Activated gamma-delta T cell treated with anti-CD3 and anti-CD28 coated beads, Interleukin-2, amount 50 U/mL, for 16 hours (primary cell): Measurements from ENCODE around the gene PCCA.
"Not testable (repeated sequence)": the region's sequence is repeated elsewhere in the genome, so short reads cannot be mapped to it uniquely, and the experiment has no call there.

ENCODE experiments used
- DNase-seq: peaks from one replicate; pipeline ENCODE4 v3.0.0-alpha.2; 2020; ENCODE audit warnings: low read depth

PCCA gene

DNA sequence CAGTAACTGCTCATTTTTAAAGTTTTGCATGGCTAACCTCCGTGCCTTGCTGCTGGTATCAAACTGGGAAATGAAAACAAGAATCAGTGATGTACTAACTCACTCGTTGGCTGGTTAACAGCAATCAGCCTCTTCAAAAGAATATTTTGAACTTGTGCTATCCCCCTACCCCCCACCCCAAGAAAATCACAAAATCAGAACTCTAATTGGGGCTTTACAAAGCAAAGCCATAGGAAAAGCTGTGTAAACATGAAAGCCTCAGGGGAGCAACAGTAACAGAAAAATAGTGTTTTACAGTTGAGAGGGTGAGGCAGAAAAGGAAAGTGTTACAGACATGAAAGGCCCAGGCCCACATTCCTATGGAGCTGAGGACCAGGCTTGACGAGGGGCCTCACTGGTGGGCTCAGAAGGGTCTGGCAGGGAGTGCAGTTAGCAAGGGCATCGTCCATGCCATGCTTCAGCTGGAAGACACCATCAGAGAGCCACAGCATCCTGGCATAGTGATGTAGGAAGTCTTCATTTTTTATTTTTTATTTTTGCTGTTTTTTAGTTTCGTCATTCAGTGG, 217.6 kb downstream of the PCCA start:
- DNase-seq, result no peak

DNA sequence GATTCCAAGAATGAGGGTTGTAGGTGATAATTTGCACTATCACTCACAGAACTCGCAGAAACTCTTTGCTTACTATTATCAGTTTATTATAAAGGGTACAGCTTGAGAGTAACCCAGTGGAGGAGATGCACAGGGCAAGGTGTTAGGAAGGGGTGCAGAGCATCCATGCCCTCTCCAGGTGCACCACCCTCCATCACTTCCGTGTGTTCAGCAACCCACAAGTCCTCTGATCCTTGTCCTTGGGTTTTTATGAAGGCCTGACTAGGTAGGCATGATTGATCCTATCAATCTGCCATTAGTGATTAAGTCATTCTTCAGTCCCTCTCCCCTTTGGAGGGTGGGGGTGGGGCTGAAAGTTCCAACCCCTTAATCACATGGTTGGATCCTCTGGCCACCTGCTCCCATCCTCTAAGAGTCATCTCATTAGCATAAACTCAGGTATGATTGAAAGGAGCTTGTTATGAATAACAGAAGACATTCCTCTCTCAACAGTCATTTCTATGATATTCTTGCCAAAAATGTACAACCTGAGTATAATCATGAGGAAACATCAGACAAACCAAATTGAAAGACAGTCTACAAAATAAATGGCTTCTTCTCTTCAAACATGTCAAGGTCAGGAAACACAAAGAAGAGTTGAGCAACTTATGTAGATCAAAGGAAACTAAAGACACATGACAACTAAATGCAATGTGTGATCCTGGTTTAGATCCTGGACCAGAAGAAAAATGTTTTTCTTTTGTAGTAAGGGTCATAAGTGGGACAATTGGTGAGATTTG, 225.4 kb downstream of the PCCA start:
- DNase-seq, result no peak

DNA sequence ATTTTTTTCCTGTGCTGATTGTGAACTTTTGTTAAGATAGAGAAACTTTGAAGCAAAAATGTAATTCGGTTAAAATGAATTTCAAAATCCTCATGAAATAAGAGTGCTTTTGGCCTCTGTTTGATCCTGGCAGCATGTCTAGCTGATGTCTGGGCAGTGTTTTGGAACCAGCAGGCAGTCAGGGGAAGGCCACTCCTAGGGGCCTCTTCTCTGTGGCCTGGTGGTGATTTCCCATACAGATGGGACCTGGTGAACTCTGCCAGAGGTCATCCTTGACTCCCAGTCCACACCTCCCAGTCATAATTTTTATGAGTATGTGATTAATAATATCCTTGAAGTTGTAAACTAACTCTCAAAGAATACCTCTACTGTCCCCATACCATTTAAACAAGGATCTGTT, 226.6 kb downstream of the PCCA start:
- DNase-seq, result no peak

DNA sequence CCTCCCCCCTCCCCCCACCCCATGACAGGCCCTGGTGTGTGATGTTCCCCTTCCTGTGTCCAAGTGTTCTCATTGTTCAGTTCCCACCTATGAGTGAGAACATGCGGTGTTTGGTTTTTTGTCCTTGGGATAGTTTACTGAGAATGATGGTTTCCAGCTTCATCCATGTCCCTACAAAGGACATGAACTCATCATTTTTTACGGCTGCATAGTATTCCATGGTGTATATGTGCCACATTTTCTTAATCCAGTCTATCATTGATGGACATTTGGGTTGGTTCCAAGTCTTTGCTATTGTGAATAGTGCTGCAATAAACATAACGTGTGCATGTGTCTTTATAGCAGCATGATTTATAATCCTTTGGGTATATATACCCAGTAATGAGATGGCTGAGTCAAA, 229.6 kb downstream of the PCCA start:
- not testable (repeated sequence) for DNase-seq

DNA sequence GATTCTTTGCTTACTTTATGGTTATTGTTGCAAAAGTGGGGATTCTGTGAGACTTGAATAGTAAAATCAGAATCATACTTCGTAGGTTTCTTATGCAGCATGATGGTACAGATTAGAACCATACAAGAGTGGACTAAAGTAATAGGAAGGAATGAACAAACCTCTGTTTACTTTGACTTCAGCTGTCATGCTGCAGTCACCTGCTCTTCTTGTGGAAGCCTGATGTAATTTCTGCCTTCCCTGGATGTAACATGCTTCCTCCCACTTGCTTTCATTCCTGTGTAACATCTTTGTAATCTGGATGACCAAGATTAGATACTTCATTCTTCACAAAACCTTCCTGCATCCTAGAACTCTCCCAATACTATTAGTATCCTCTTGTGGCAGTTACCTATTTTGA, 235.0 kb downstream of the PCCA start:
- DNase-seq, result no peak

DNA sequence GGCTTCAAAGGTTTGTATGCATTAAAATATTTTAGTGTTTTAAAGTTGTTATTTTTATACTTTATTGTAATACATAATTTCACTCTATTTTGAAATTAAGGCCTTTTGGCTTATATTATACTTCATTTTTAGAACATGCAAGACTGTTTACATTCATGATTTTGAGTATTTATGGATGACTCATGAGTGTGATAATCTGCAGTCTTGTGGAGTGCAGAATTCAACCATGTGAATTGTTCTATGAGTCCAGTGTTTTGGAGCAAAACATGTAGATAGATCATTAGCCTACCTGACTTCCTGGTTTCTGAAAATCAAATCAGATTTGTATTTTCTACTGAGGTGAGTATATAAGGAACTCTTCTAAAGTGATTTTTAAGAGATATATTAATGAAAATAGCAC, 241.8 kb downstream of the PCCA start:
- DNase-seq, result no peak

DNA sequence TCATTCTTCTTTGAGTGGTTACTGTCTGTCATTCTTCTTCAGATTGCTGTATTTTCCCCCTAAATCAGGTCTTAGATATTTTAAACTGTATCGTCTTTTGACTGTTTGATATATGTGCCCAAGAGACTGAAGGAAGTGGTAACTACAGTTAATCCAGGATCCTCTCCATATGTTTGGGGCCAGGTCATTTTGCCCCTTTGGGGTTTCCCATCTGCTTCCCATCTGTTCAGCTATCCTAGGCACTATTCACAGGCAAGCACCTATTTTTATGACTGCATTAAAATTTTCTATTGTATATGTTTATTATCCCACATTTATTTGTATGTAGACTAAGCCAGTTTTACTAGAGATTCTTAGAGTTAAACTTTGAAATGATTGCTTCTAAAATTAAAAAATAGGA, 244.2 kb downstream of the PCCA start:
- no peak for DNase-seq

DNA sequence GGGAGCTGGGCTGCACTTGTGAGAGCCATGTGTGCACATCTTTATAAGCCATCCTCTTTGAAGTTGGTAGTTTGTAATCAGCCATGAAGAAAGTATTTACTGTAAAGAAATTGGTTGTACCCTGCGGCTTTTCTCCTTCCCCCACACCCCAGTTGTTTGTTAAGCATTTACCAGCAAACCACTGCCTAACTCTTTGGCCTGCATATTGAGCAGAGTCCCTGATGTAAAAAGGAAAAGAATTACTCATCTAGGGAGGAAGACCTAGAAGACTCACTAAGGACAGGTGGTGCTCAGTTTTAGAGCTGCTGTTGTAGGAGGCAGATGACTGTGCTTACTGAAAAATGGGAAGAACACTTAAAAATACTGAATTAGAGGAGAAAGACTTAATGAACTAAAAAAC, 245.3 kb downstream of the PCCA start:
- no peak for DNase-seq

DNA sequence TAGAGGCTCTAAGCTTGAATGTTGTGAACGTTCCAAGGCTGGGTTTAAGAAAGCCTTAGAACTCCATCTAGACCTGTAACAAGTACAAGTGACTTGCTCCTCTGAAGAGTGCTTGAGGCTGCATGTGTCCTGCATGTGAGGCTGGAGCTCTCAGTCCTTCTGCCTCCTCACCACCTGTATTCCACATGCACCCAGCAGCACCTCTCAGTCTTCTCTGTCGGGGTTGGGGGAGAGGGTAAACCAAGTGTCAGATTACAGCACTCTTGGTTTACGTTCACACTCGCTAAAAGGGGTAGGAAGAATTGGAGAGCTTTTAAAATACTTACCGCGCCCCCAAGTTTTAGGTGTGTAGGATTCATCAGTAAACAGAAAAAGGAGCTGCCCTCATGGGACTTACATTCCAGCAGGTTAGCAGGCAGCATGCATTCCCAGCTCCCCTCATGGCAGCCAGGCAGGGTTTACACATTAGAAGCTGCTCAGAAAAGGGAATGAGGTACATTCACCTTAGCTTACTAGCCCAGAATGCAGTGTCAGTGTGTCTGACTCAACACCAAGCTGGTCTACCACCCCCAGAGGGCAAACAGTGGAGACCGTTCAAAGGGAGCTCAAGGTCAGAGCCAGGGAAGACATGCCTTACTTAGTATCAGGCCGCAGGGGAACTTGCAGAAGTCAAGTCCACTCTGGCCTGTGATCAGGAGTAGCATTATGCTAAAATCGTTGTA, 248.1 kb downstream of the PCCA start:
- DNase-seq, result no peak

DNA sequence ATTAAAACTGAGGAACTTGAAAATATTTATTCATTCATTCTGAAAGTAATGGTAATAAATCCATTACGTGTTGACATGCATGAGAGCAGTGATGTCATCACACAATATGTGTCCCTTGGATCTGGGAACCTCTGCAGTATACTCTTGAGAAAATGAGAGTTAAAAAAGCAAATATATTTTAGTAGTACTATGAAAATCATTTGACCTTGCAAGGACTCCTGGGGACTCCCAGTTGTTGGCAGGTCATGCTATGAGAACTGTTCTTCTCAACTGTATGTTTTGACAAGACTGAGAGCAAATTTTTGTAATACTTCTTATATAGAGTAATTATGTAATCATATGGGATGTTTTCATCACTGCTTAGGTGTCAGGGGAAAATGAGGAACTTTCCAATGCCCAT, 249.4 kb downstream of the PCCA start:
- DNase-seq, result no peak

DNA sequence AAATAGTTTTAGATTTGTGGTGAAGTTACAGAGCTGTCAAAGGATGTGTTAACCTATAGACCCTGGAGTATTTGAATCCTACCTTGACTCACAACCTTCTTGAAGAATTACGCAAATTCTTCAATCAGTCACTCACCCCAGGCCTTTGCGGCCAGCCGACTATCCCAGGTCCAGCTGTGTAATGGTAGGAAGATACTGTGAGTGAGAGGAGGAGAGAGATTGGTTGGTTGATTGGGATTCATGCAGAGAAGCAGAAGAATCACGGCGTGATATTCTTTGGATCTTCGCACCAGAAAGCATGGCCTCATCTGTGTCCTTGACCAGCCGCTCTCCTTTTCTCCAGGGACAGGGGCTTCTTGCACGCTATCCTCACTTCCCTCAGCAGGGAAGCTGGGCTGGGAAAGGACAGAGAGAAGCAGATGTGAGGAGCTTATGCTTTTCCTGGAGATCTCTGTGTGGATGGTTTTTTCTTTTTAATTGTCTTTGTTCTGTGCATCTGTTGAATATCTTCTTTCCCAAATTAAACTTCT, 250.6 kb downstream of the PCCA start:
- no peak for DNase-seq

DNA sequence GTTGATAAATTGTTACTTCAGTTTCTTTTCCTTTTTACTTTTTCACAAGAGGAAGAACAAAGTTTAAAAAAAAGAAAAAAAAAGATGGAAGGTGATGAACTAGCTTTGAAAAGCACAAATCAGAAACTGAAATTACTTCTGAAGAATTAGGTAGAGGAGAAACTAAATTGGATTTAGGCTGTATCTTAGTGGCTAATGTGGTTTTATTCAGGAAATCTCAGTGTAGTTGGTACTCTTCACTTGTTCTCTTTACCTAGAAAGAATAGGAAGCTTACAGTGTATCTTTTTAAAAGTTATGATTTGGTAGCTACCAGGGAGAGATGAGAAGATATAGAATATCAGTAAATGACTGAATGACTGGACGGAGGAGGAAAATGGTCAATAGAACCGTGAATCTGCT, 252.0 kb downstream of the PCCA start:
- no peak for DNase-seq

DNA sequence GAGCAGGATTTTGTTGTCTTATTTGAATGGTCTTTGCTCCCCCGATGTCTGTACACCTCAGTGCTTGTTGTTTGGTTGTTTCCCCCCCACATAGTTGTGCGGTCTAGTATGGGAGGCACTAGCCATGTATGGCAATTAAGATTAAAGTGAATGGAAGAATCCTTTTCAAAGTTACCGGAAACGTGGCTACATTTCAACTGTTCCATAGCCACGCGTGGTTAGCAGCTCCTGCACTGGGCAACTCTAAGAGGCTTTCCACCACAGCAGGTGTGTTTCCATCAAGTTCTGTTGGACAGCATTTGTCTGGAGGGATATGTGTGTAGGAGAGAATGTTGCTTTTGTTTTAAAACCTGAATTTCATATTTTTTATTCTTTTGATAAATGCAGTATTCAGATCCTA, 252.4 kb downstream of the PCCA start:
- no peak for DNase-seq

DNA sequence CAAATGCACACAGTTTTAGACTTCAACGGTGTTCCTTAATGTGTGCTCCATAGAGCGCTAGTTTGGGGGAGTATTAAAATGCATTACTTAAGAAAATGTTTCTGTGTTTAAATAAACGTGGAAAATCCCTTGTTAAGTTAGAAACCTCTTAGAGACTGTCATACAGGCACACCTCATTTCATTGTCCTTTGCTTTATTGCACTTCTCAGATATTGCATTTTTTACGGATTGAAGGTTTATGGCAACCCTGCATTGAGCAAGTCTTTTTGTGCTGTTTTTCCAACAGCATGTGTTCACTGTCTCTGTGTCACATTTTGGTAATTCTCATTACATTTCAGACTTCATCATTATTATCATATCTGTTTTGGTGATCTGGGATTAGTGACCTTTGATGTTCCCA, 255.7 kb downstream of the PCCA start:
- no peak for DNase-seq

DNA sequence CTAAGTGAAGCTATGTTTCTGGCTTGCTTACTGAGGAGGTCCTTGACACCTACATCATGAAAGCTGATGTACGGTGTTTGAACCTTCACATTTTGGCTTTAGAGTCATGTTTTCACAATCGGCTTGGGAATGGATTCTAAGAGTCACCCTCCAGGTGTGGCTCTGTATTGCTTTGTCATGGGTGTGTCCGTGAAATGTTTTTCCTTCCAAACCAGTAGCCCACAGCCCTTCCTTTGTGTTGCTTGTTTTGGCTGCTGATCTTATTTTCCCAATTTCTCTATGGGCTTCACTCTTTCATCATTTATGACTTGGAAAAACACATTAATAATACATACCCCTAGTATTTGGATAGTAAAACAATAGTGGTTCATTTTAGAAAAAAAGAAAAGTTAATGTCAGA, 259.1 kb downstream of the PCCA start:
- no peak for DNase-seq

DNA sequence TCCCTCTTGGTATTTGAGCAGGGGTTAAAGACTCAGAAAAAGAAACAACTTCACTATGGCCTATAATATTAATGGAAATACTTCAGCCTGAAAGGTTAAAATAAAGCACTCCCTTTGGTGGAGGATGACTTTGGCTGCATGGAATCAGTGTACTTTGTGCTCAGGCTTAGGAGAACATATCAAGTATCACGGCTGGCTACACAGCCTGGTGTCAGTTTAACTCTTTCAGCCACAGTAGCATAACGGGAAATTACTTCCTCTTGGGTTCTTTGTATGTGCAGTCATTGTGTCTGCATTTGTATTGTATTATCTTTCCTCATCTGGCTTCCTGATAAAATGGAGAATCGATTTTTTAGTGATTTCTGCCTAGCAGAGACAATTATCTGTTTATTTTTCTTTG, 260.7 kb downstream of the PCCA start:
- DNase-seq, result no peak

DNA sequence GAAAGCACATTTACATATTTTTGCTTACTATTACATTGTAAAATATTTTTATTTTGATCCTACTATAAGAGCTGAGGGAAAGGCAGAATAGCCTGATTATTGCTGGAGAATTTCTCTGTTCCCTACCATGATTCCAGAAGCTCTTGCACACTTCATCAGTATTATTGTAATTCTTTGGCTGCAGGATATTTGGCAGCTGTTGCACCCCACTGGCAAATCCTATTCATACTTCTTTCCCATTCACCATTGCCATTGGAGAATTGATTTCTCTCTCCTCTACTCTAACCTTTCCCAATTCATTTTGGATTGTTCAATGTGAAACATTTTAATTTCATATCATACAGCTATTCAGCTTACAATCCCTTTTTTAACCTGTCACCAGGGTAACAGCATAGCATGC, 261.7 kb downstream of the PCCA start:
- DNase-seq, result no peak

DNA sequence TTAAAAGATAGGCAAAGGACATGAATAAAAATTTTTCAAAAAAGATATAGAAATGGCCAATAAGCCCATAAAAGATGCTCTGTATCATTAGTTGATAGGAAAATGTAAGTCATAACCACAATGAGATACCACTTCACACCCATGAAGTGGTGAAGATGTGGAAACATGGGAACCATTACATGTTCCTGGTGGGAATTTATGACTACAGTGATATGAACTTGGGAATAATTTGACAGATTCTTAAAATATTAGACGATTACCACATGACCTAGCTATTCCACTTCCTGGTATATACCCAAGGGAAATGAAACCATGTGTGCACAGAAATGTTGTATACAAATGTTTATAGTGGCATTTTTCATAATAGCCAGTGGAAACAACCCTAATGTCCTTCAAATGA, 267.5 kb downstream of the PCCA start:
- no peak for DNase-seq

DNA sequence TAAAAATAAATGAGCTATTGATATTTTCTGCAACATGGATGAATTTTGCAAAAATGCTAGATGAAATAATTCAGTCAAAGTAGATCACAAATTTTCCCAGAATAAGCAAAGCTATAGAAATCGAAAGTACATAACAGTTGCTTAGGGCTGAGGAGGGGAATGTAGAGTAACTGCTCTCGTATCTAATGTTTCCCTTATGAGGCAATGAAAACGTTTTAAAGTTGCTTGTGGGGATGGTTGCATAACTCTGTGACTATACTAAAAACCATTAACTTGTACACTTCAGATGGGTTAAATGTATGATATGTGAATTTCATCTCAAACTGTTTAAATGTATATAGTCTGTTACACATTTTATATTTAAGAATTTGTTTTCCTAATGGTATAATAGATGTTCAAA, 268.0 kb downstream of the PCCA start:
- DNase-seq, result no peak

DNA sequence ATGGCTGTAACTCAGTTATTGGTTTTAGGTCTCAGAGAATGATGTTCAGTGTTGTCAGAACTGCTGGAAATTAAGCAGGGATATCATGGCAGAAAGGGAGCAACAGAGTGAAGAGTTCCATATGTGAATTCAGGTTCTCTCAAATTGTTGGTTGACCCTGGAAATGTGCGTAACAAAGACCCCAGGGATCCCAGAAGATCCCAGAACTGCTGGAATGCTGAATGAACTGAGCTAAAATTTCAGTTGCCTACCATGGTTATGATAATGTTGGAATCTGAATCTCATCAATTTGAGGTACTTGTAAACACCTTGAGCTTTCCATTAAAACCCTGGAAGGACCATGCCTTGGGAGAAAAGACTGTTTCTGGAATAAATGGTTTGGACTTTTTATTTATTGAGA, 268.9 kb downstream of the PCCA start:
- no peak for DNase-seq

DNA sequence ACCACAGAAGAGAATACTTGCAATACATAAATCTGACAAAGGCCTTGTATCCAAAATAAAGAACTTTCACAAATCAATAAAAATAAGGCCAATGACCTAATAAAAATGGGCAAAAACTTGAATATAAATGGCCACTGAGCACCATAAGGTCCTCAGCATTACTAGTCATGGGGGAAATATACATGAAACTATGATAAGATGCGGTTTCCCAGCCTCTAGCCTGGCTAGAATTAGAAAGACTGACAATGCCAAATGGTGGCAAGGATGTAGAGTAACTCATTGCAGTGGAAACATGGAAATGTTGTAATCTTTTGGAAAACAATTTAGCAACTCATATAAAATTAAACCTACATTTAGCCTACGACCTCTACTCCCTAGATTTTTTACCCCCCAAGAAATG, 272.6 kb downstream of the PCCA start:
- no peak for DNase-seq

DNA sequence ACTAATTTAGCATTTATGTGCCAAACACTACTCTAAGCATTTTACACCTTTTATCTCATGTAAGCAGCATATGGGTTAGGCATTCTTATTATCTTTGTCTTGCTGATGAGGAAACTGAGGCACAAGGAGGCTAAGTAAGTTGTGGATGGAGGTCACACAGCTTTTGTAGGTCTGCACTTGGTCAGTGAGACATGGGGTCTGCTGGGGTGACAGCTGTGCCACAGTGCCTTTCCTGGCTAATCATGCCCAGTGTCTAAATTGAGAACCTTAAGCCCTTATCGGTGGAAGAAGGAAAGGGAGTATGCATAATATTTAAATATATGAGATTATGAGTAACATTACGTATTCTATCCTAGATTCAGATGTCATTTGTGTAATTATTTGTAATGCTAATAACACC, 273.5 kb downstream of the PCCA start:
- no peak for DNase-seq

DNA sequence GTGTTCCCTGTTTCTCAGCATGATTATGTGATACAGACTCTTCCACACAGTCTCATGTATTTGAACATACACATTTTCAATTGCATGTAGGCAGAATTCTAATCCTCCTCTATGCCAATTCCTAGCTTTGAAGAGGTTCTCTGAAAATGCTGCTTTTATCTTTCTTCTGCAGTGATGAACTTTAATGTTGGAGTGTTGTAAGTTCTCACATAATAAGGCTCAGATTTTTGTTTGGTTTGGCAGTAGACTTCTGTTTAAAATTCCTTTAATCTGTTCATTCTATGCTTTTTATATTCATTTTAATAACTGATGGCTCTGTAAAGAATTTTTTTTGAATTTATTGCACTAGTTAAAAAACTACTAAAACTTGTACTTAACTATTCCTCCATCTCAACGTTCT, 273.9 kb downstream of the PCCA start:
- DNase-seq, result no peak
